HG03520 (cell line): ENCODE measurements around the gene IFIT1B.
A peak's percentile ranks its signal among the peaks of the same experiment; 100 is the strongest.
"Not testable (repeated sequence)": the region's sequence is repeated elsewhere in the genome, so short reads cannot be mapped to it uniquely, and the experiment has no call there.

ENCODE experiments used
- ATAC-seq: cut with Tn5 transposase; IDR thresholded peaks from one replicate; pipeline ENCODE4 v1.9.1; 2021; ENCODE audit warnings: mild to moderate bottlenecking, moderate library complexity; ENCODE audit not compliant: unreplicated experiment

The IFIT1B gene

GRCh38 chr10:89373916-89374711 lies 3.7 kb upstream of the IFIT1B start:
- no peak for ATAC-seq

GRCh38 chr10:89374713-89375141 lies 3.1 kb upstream of the IFIT1B start:
- no peak for ATAC-seq

DNA sequence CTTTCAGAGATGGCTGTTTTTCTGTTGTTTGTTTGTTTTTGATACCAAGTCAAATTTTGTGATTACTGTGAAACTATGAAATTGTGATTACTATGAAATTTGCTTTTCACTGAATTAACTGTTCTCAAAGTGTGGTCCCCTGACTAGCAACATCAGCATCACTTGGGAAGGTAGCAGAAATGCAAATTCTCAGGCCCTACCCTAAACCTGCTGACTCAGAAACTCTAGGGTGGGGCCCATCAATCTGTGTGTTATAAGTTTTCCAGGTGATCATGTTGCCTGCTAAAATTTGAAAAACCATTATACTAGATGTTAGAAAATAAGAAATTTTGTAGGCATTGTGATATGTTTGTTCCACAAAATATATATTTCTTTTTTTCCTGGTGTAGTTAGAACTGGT lies 1.2 kb downstream of the IFIT1B start:
- ATAC-seq, result no peak

DNA sequence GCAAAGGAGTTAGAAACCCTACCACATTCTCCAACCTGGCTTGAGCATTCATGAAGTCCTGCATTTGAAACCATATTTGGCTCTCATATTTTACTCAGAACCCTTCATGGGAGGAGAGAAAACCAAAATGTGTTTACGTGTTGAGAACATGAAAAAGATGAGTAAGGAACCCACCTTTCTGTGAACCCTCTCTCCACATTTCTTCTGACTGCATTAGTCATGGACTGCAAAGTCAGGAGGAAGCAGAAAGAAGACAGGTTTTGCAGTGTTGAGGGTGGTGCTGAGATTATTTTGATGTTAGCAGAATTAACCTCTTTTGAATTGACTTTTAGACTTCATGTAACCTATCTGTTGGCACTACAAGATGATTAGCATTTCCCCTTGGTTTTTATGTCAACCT lies 4.9 kb downstream of the IFIT1B start:
- no peak for ATAC-seq

- no peak for ATAC-seq
These were observed 6.9 kb downstream of the IFIT1B start for GRCh38 chr10:89384474-89385340.

DNA sequence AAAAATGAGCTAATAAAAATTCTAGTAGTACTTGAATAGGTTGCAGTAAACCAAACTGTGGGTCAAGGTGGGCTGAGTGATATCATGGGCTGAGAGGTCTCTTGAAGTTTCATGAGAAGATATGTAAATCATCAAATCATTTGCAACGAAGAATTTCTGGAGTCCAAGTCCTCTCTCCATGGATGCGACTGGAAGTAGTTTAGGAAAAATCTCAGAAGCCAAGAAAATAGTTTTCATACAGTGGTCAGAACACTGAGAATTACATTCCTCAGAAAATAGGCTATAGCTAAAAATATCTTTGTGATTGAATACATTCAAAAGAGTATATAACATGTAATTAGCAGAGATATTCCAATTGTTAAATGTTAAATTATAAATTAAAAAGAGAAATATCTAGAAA lies 10.9 kb downstream of the IFIT1B start:
- ATAC-seq, result no peak

- no peak for ATAC-seq
These were observed 11.4 kb downstream of the IFIT1B start for GRCh38 chr10:89389254-89389653.

DNA sequence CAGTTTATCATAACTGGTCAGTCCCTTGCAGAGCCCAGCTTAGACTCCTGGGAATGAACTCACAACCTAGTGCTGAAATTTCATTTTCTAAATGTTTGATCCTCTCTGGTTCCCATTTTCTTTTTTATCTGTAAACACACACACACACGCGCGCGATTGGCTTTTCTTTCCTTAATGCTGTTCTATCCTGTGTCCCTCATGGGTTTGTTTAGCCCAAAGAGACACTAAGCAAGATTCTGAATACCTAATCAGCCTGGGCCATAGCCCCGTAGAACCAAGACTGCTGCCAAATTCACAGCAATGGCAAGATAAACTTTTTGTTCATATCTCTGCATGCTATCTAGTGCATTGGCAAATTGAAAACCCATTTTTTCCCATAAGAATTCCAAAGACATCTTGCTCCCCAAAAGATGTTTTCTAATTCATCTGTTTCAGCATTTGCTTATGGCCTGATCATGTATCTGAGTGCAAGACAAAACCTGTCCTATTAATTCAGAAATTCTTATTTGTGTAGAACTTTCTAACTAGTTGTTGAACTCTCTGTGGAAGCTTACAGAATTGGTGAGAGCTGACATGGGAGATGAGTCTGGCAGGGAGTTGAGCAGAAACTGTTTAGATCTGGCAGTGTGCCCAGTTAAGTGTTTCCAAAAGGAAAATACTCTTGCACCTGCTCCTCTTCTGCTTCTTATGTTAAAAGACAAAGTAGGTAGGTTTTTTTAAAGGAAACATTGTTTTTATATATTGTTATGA lies 12.8 kb downstream of the IFIT1B start:
- ATAC-seq, result no peak

GRCh38 chr10:89391226-89391576 lies 13.3 kb downstream of the IFIT1B start:
- ATAC-seq, result not testable (repeated sequence)

GRCh38 chr10:89391907-89392756 lies 14.3 kb downstream of the IFIT1B start, which contains the start of gene IFIT1:
Gene IFIT1, plus strand, starts transcription at chr10:89392623. Its CDS starts 90 bp downstream, at chr10:89392713.
- ATAC-seq, result peak; percentile 62

DNA sequence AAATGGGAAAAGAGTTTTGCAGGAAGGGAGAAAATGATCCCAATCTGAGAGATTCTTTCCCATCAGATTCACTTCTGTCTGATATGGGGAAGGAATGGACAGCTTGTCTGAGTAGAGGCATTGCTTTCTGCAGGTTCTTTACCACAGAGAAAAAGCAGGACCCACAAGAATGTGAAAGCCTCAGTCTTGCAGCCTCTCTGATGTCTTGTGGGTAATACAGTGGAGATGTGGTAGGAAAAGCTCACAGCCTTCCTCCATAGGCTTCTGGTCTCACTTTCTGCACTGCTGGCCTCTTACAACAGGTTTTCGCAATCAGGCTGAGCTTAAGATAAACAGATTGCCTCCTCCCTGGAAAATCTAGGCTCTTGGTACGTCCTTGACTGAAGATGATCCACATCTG lies 15.1 kb downstream of the IFIT1B start:
- ATAC-seq, result no peak

GRCh38 chr10:89393898-89394297 lies 16.0 kb downstream of the IFIT1B start:
- ATAC-seq, result no peak

- no peak for ATAC-seq
These were observed 17.3 kb downstream of the IFIT1B start for GRCh38 chr10:89395141-89395540.

DNA sequence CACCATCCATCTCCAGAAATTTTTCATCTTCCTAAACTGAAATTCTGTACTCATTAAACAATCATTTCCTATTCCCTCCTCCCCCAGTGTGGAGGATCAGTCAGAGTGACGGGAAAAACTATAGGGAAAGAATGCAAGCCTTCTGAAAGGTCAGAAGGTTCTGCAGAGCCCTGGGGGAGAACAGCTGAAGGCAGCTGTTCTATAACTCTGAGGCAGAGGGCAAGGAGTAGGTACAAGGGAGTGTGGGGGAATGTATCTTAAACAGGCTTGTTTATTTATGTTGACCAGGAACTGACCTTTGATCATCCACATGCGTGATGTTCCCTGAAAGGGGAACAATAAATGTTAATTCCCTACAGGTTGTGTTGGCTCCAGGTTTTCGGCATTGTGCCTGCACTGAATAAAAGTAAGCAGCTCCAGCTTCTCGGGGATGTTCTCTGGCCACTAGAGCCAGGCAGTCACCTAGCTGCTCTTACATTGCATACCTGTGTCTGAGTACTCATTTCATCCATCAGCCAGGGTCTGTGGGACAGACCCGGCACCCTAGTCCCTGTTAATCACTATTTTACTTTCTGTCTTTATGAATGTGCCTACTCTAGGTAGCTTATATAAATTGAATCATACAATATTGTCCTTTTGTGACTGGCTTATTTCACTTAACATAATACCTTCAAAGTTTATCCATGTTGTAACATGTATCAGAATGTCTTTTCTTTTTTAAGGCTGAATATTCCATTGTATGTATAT lies 20.3 kb downstream of the IFIT1B start:
- ATAC-seq, result no peak

- ATAC-seq, result no peak
These were observed 22.1 kb downstream of the IFIT1B start for GRCh38 chr10:89399956-89400355.

DNA sequence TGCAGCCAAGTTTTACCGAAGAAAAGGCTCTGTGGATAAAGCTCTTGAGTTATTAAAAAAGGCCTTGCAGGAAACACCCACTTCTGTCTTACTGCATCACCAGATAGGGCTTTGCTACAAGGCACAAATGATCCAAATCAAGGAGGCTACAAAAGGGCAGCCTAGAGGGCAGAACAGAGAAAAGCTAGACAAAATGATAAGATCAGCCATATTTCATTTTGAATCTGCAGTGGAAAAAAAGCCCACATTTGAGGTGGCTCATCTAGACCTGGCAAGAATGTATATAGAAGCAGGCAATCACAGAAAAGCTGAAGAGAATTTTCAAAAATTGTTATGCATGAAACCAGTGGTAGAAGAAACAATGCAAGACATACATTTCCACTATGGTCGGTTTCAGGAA lies 25.2 kb downstream of the IFIT1B start:
- ATAC-seq, result no peak

- no peak for ATAC-seq
These were observed 26.5 kb downstream of the IFIT1B start for GRCh38 chr10:89404104-89405047.

DNA sequence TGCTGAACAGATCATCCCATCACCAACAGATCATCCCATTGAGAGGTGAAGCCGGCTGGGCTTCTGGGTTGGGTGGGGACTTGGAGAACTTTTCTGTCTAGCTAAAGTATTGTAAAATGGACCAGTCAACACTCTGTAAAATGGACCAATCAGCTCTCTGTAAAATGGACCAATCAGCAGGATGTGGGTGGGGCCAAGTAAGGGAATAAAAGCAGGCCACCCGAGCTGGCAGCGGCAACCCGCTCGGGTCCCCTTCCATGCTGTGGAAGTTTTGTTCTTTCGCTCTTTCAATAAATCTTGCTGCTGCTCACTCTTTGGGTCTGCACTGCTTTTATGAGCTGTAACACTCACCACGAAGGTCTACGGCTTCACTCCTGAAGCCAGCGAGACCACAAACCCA lies 28.3 kb downstream of the IFIT1B start:
- ATAC-seq, result not testable (repeated sequence)

GRCh38 chr10:89407792-89408191 lies 29.9 kb downstream of the IFIT1B start:
- ATAC-seq, result not testable (repeated sequence)
